ENCODE measurements around the gene CTCFL.

CTCFL gene

DNA sequence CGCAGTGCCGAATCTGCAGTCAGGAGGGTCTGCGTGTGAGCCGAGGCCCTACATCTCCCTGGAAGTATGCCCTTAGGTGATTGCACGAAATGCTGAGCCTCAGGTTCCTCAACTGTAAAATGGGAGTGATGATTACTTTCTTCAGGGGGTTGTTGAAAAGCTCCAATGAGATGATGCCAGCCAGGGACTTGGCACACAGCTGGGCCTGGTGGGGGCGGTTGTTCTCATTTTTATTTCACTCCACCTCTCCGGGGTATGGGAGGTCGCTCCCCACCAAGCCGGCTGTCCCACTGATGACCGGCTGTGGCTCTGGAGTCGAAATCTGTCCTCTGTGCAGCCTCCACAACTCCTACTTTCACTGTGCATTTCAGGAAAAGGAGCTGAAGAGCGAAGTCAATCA lies 44.0 kb upstream of the CTCFL start:
- H3K4me3 ChIP-seq (ENCODE audit: low read depth, low read length), result no peak overlapping the region
- TF ChIP-seq, protein P1, sequence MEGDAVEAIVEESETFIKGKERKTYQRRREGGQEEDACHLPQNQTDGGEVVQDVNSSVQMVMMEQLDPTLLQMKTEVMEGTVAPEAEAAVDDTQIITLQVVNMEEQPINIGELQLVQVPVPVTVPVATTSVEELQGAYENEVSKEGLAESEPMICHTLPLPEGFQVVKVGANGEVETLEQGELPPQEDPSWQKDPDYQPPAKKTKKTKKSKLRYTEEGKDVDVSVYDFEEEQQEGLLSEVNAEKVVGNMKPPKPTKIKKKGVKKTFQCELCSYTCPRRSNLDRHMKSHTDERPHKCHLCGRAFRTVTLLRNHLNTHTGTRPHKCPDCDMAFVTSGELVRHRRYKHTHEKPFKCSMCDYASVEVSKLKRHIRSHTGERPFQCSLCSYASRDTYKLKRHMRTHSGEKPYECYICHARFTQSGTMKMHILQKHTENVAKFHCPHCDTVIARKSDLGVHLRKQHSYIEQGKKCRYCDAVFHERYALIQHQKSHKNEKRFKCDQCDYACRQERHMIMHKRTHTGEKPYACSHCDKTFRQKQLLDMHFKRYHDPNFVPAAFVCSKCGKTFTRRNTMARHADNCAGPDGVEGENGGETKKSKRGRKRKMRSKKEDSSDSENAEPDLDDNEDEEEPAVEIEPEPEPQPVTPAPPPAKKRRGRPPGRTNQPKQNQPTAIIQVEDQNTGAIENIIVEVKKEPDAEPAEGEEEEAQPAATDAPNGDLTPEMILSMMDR (conservative IDR thresholded peaks at IDR 0.05; ENCODE audit: low read depth, low read length), result no peak
- DNase-seq (ENCODE audit: low read depth), result no peak

DNA sequence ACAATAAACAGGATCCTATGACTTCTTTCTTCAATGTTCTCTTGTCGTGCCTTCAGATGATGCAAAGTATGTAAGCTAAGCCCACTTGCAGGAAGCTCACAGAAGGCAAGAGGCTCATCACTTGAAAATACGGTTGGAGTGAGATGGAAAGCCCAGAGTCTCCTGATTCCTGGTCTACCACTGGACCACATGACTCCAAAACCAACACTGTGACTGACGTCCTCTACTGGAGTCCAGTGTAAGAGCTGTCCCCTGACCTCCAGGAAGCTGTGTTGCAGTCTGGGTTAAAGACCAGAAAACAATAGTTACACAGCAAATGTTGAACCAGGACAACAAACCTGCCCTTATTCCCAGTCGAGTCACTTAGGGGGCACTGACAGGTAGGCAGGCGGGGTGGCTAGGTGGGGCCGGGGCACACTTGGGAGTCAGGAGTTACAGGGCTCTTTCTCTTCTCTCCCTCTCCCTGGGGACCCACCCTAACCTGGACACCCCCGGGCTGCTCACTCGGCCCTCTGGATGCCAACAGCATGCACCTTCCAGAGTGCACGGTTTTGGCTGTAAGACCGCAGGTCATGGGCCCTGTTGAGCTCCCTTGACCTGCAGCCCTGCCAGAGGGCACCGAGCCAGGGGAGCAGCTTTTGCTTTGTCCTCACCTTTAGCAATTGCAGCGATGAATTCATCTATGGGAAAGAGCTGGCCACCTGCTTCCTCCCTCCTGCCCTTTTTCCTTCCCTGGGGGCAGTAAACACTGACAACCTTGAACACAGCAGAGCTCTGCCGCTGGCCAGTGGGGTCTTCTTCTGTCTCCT lies 43.4 kb upstream of the CTCFL start:
- no peak overlapping the region for H3K4me3 ChIP-seq (ENCODE audit: low read depth, low read length)
- DNase-seq (ENCODE audit: low read depth), result no peak
- TF ChIP-seq, protein P1 (conservative IDR thresholded peaks at IDR 0.05; ENCODE audit: low read depth, low read length), result no peak

DNA sequence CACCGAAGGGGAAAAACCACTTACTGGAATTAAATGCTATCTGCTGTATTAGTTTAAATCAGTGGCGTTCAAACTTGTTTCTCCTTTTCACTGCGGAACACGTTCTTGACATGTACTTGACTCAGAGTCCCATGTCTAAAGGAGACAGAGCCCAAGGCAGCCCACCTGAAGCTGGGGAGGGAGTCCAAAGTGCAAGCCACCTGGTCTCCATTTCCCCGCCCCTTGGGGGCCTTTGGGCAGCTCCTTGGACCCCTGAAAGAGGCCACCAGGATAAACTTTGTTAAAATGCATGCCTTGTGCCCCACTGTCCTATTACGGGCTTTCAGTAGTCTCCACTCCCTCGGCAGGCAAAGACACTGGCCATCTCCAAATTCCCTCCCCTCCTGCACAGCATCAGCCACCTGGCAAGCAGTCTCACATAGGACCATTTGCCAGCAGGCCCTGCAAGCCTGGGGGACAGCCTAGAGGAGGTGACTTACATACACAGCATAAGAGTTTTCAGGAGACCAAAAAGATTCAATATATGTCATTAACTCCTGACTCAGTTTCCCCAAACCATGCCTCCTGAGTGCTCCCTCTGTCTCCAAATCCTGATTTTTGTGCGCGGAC lies 42.6 kb upstream of the CTCFL start:
- H3K4me3 ChIP-seq (ENCODE audit: low read depth, low read length), result no peak overlapping the region
- DNase-seq (ENCODE audit: low read depth), result no peak
- TF ChIP-seq, protein P1 (conservative IDR thresholded peaks at IDR 0.05; ENCODE audit: low read depth, low read length), result no peak

- no peak overlapping the region for H3K4me3 ChIP-seq (ENCODE audit: low read depth, low read length)
These were observed 42.0 kb upstream of the CTCFL start for GRCh38 chr20:57566803-57567459.

DNA sequence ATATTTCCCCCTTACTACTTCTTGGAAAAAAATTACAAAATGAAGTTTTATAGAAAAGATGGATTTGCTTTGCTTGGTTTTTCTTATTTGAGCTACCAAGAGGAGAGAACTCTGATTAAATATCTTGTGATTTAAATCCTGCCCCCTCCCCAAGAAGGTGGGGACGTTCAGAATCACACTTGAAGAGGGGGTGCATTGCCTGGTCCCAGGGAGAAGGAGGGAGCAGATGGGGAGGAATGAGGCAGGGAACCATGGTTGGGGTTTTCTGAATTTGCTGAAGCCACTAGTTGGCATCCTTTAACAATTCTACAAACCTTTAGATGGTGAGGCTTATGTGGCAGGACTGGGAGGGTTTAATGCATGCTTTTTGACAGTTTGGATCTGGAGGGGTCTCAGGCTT lies 41.5 kb upstream of the CTCFL start:
- TF ChIP-seq, protein P1 (conservative IDR thresholded peaks at IDR 0.05; ENCODE audit: low read depth, low read length), result no peak
- H3K4me3 ChIP-seq (ENCODE audit: low read depth, low read length), result no peak overlapping the region
- DNase-seq (ENCODE audit: low read depth), result no peak

More at GRCh38 chr20:57566803-57567459, 42.0 kb upstream of the CTCFL start:
- TF ChIP-seq, protein P1 (conservative IDR thresholded peaks at IDR 0.05; ENCODE audit: low read depth, low read length), result no peak
- DNase-seq (ENCODE audit: low read depth), result no peak

DNA sequence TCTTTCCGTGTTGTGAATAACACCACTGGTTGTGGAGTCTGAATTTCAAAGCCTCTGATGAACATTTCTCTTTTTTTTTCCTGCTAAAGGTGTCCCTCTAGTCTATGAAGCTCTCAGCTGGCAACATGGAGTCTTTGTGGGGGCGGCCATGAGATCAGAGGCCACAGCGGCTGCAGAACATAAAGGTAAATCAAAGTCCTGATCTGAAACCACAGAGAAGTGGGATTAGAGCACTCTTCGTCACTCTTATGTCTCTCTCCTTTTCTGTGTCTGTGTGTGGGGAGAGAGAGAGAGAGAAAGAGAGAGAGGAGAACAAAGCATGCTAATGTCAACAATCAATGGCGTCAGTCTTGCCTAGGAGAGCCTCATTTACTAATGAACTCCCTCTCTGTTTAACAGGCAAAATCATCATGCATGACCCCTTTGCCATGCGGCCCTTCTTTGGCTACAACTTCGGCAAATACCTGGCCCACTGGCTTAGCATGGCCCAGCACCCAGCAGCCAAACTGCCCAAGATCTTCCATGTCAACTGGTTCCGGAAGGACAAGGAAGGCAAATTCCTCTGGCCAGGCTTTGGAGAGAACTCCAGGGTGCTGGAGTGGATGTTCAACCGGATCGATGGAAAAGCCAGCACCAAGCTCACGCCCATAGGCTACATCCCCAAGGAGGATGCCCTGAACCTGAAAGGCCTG lies 40.2 kb upstream of the CTCFL start:
- TF ChIP-seq, protein P1 (conservative IDR thresholded peaks at IDR 0.05; ENCODE audit: low read depth, low read length), result no peak
- no peak overlapping the region for H3K4me3 ChIP-seq (ENCODE audit: low read depth, low read length)
- DNase-seq (ENCODE audit: low read depth), result no peak

Data from choroid plexus epithelial cell (primary cell).